Glutamatergic neuron (in vitro differentiated cells): ENCODE measurements around the gene KLK2. TPM values are rescaled to one million over a fixed set of nuclear protein-coding genes. Genes with fewer than 3 reads are reported as not detected.

Experiments
- DNase-seq: peaks from one replicate; pipeline ENCODE4 v3.0.0; 2022
- H3K27ac Mint-ChIP-seq: one replicate; pipeline ENCODE4 v1.8.0; 2020; ENCODE audit warnings: mild to moderate bottlenecking, mixed read lengths, inconsistent platforms; ENCODE audit not compliant: unreplicated experiment
- H3K27me3 Mint-ChIP-seq: one replicate; pipeline ENCODE4 v1.8.0; 2020; ENCODE audit warnings: mild to moderate bottlenecking, moderate library complexity, mixed read lengths, inconsistent platforms; ENCODE audit not compliant: unreplicated experiment
- H3K36me3 Mint-ChIP-seq: one replicate; pipeline ENCODE4 v1.8.0; 2020; ENCODE audit warnings: mild to moderate bottlenecking, mixed read lengths, inconsistent platforms; ENCODE audit not compliant: unreplicated experiment
- H3K4me1 Mint-ChIP-seq: one replicate; pipeline ENCODE4 v1.8.0; 2020; ENCODE audit warnings: mild to moderate bottlenecking, low read depth, mixed read lengths, inconsistent platforms; ENCODE audit not compliant: unreplicated experiment
- H3K4me3 Mint-ChIP-seq: one replicate; pipeline ENCODE4 v1.8.0; 2020; ENCODE audit warnings: mild to moderate bottlenecking, mixed read lengths, inconsistent platforms; ENCODE audit not compliant: unreplicated experiment
- H3K9me3 Mint-ChIP-seq: one replicate; pipeline ENCODE4 v1.8.0; 2020; ENCODE audit warnings: mild to moderate bottlenecking, moderate library complexity, mixed read lengths, inconsistent platforms; ENCODE audit not compliant: unreplicated experiment
- long read RNA-seq: library from polyadenylated mRNA; unstranded; transcript quantifications from one replicate; pipeline ENCODE4 v2.0.0, GENCODE V29; 2020; ENCODE audit not compliant: unreplicated experiment
- total RNA-seq: library from RNA; stranded (reverse); fragmentation: NEBNext Ultra II Directional; extraction: Animal tissue kit (Norgen Biotek cat#: 25700); gene quantifications from one replicate; pipeline ENCODE4 v1.2.1, GENCODE V29; 2021; ENCODE audit not compliant: unreplicated experiment
- TF ChIP-seq, protein P1 (sequence below): fragments of 200-600 bp; sonication (generic); IDR thresholded peaks from one replicate; pipeline ENCODE4 v1.5.0; 2021; ENCODE audit not compliant: partially characterized antibody, unreplicated experiment

The KLK2 gene
- total RNA-seq = not detected
- long read RNA-seq, partial matches to known transcripts = 1 of 1 reads
- long read RNA-seq, other reads (novel, unspliced or antisense) = 0 of 1 reads

DNA sequence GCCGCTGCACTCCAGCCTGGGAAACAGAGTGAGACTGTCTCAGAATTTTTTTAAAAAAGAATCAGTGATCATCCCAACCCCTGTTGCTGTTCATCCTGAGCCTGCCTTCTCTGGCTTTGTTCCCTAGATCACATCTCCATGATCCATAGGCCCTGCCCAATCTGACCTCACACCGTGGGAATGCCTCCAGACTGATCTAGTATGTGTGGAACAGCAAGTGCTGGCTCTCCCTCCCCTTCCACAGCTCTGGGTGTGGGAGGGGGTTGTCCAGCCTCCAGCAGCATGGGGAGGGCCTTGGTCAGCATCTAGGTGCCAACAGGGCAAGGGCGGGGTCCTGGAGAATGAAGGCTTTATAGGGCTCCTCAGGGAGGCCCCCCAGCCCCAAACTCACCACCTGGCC lies at the start of gene KLK2:
Gene KLK2 (plus strand): TSS at position 384 of the 400 bp plus-strand sequence. CDS start 35 bp downstream, outside the sequence.
- Mint-ChIP-seq H3K36me3 (no peaks in the 10 kb centered on the region), H3K27ac (no peak within 1 kb of the TSS), H3K4me3 (no peak within 1 kb of the TSS), H3K9me3 (no peaks in the 10 kb centered on the region), H3K4me1 (no peaks in the 10 kb centered on the region), H3K27me3 (peaks cover 5% of the 10 kb centered on the region)
- TF ChIP-seq, protein P1, sequence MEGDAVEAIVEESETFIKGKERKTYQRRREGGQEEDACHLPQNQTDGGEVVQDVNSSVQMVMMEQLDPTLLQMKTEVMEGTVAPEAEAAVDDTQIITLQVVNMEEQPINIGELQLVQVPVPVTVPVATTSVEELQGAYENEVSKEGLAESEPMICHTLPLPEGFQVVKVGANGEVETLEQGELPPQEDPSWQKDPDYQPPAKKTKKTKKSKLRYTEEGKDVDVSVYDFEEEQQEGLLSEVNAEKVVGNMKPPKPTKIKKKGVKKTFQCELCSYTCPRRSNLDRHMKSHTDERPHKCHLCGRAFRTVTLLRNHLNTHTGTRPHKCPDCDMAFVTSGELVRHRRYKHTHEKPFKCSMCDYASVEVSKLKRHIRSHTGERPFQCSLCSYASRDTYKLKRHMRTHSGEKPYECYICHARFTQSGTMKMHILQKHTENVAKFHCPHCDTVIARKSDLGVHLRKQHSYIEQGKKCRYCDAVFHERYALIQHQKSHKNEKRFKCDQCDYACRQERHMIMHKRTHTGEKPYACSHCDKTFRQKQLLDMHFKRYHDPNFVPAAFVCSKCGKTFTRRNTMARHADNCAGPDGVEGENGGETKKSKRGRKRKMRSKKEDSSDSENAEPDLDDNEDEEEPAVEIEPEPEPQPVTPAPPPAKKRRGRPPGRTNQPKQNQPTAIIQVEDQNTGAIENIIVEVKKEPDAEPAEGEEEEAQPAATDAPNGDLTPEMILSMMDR = no peak
- DNase-seq = no peak

DNA sequence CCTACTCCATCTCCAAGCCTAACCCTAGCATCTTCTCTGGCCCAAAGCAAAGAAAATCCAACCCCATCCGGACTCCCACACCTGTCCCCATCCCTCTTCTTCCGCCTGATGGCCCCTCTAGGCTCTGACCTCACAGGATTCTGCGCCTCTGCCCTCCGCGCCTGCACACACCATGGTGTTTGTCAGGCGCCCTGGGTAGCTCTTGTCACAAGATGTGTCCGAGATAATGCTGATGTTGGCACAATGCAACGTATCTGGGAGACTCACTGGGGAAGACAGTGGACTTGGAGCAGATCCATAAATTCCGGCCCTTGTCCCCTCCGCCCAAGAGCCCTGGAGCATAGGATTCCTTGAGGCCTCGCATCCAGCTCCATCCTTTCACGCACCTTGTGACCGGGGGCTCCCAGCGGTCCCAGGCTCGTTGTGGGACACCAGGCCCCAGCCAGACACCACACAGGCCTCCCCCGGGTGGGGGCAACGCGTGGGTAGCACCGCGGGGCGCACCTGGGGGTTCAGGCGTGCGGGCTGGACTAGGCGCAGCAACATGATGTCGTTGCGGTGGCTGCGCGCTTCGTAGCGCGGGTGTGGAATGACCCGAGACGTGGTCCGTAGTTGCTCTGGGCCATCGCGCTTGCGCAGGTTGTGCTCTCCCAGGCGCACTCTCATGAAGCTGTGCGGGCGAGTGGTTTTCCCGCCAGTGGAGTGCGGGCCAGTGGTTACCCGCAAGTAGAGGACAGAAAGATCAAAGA lies 46.6 kb upstream of the KLK2 start:
- no peak overlapping the region for H3K27ac Mint-ChIP-seq

DNA sequence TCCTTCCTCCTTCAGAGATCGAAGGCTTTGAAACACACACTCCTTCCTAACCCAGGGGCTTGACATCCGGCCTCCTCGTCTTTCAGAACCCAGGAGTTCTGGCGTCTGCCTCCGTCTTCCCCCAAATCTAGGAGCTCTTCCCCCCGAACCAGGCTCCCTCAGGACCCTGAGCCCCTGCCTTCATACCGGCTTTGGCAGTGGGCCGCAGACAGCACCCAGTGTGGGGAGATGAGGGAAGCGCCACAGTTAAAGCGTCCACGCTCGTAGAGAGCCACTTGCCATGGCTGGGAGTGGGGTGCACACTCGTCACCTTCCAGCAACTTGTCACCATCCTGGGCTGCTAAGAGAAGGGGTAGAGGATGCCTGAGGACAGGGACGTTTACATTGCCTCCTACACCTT lies 45.8 kb upstream of the KLK2 start:
- Mint-ChIP-seq H3K4me1 (peaks cover 2% of the 10 kb centered on the region), H3K36me3 (peaks cover 9% of the 10 kb centered on the region), H3K27ac (no peak overlapping the region), H3K4me3 (no peak overlapping the region), H3K9me3 (peaks cover 4% of the 10 kb centered on the region), H3K27me3 (peaks cover 7% of the 10 kb centered on the region)
- no peak for DNase-seq
- TF ChIP-seq, protein P1 = no peak

More for the DNA sequence above, 46.6 kb upstream of the KLK2 start:
- peaks cover 7% of the 10 kb centered on the region for H3K27me3 Mint-ChIP-seq
- peaks cover 2% of the 10 kb centered on the region for H3K4me1 Mint-ChIP-seq
- DNase-seq = no peak
- no peak overlapping the region for H3K4me3 Mint-ChIP-seq
- H3K9me3 Mint-ChIP-seq = peaks cover 6% of the 10 kb centered on the region
- peaks cover 9% of the 10 kb centered on the region for H3K36me3 Mint-ChIP-seq
- TF ChIP-seq, protein P1 = no peak

GRCh38 chr19:50829801-50830200 lies 43.4 kb upstream of the KLK2 start:
- no peak overlapping the region for H3K27ac Mint-ChIP-seq
- TF ChIP-seq, protein P1 = no peak
- H3K4me3 Mint-ChIP-seq = no peak overlapping the region
- H3K36me3 Mint-ChIP-seq = peaks cover 4% of the 10 kb centered on the region
- H3K27me3 Mint-ChIP-seq = peaks cover 8% of the 10 kb centered on the region
- peaks cover 3% of the 10 kb centered on the region for H3K9me3 Mint-ChIP-seq
- no peak for DNase-seq
- peaks cover 2% of the 10 kb centered on the region for H3K4me1 Mint-ChIP-seq
